PC-3 (cell line): ENCODE measurements around the gene CPT1C. TPM values are rescaled to one million over a fixed set of nuclear protein-coding genes. Genes with fewer than 3 reads are reported as not detected.

ENCODE experiments used
- ATAC-seq: fragments of 200-7000 bp; cut with Tn5 transposase; 2 replicates; pipeline ENCODE4 v1.9.1; 2020; ENCODE audit warnings: mild to moderate bottlenecking, moderate library complexity
- BruUV-seq: library from RNA; stranded (reverse); fragments of 400-500 nt; replicated peaks from 2 replicates; lab custom pipeline; 2021; lab: Mats Ljungman, UMichigan
- CTCF ChIA-PET: fragments of 300-600 bp; sonication (Branson Sonifier 250); formaldehyde crosslinking; loops from one replicate; lab custom pipeline; 2022; ENCODE audit warnings: antibody characterized with exemption; lab: Charles Lee
- POLR2A ChIA-PET: fragments of 300-600 bp; sonication (Branson Sonifier 250); formaldehyde crosslinking; loops from one replicate; lab custom pipeline; 2022; ENCODE audit warnings: antibody characterized with exemption; ENCODE audit not compliant: unreplicated experiment; lab: Charles Lee
- DNase-seq: peaks from one replicate; pipeline ENCODE4 v3.0.0-alpha.2; 2015
- H2AFZ ChIP-seq: fragments of 300-600 bp; sonication (generic); 2 replicates; pipeline ENCODE4 v1.6.0; 2016; ENCODE audit warnings: antibody characterized with exemption, low read length
- H3F3A ChIP-seq: fragments of 300-600 bp; sonication (generic); one replicate; pipeline ENCODE4 v1.6.0; 2017; ENCODE audit warnings: antibody characterized with exemption, low read length, control low read depth, mild to moderate bottlenecking; ENCODE audit not compliant: unreplicated experiment
- H3K27ac ChIP-seq: fragments of 300-600 bp; sonication (generic); 2 replicates; pipeline ENCODE4 v1.5.1; 2016; ENCODE audit warnings: mild to moderate bottlenecking, low read length
- H3K27me3 ChIP-seq: fragments of 300-600 bp; sonication (generic); 2 replicates; pipeline ENCODE4 v1.6.1; 2016; ENCODE audit warnings: low read length, mixed read lengths
- H3K36me3 ChIP-seq: fragments of 300-600 bp; sonication (generic); 2 replicates; pipeline ENCODE4 v1.6.1; 2016; ENCODE audit warnings: low read depth, mixed run types, low read length, mixed read lengths
- H3K4me1 ChIP-seq: fragments of 300-600 bp; sonication (generic); 2 replicates; pipeline ENCODE4 v1.5.1; 2016; ENCODE audit warnings: low read length; ENCODE audit not compliant: insufficient read depth
- H3K4me2 ChIP-seq: fragments of 300-600 bp; sonication (generic); 2 replicates; pipeline ENCODE4 v1.6.0; 2016; ENCODE audit warnings: low read length
- H3K4me3 ChIP-seq: fragments of 300-600 bp; sonication (generic); 2 replicates; pipeline ENCODE4 v1.5.1; 2016; ENCODE audit warnings: mild to moderate bottlenecking, low read length, mixed read lengths
- H3K79me2 ChIP-seq: fragments of 300-600 bp; sonication (generic); 2 replicates; pipeline ENCODE4 v1.6.1; 2017; ENCODE audit warnings: low read length, mixed read lengths
- H3K9ac ChIP-seq: fragments of 300-600 bp; sonication (generic); 2 replicates; pipeline ENCODE4 v1.6.0; 2016; ENCODE audit warnings: mild to moderate bottlenecking, low read length
- H3K9me2 ChIP-seq: fragments of 300-600 bp; sonication (generic); replicated peaks from 2 replicates; pipeline ENCODE4 v1.6.1; 2016; ENCODE audit warnings: mixed run types, low read length, mixed read lengths
- H3K9me3 ChIP-seq: fragments of 300-600 bp; sonication (generic); 2 replicates; pipeline ENCODE4 v1.6.1; 2016; ENCODE audit warnings: low read length, mixed read lengths
- H4K20me1 ChIP-seq: fragments of 300-600 bp; sonication (generic); 2 replicates; pipeline ENCODE4 v1.6.1; 2016; ENCODE audit warnings: low read length, mixed read lengths
- EZH2 ChIP-seq: fragments of 300-600 bp; sonication (generic); IDR thresholded peaks from one replicate; pipeline ENCODE4 v1.6.1; 2017; ENCODE audit warnings: antibody characterized with exemption, mild to moderate bottlenecking, low read length; ENCODE audit not compliant: unreplicated experiment
- EZH2phosphoT487 ChIP-seq: fragments of 300-600 bp; sonication (generic); IDR thresholded peaks from 2 replicates; pipeline ENCODE4 v1.6.1; 2018; ENCODE audit warnings: mild to moderate bottlenecking, antibody characterized with exemption, low read length, borderline replicate concordance
- intact Hi-C: fragments of 100-400 bp; cut with micrococcal nuclease; formaldehyde crosslinking; loops from 2 replicates; pipeline ENCODE4 v1.9.0; 2023
- total RNA-seq: library from RNA; depleted of rRNA; stranded (reverse); fragments of >200 nt; gene quantifications from 2 replicates; pipeline ENCODE4 v1.2.3, GENCODE V29; 2014
- TF ChIP-seq, protein P1 (sequence below): fragments of 300-600 bp; sonication (generic); conservative IDR thresholded peaks from 2 replicates; pipeline ENCODE4 v1.5.1; 2017; ENCODE audit warnings: antibody characterized with exemption, low read depth, mild to moderate bottlenecking, low read length

The CPT1C gene
- total RNA-seq, 1 experiment from 2014 or later: 11.5 TPM

DNA sequence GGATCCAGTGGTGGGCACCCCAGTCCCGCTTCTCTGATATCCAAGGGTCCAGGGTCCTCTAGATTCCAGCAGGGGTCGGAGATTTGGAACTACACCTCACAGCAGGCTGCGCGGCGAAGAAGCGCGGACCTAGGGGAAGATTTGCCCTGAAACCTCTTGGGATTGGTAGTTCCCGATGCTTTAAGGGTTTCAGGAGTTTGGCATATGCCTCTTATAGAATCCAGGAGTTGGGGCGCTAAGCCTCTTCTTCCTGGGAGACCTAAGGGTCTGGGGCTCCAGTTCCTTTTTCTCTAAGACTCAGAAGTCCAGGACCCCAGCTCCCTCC lies 24.8 kb upstream of the CPT1C start:
- ChIA-PET POLR2A (interaction anchor here (0.9 kb wide), 1 partner anchor 26 kb away, joined by 7 read pairs; the partner anchor contains the start of gene RRAS), CTCF (no interaction called here)
- Histone ChIP-seq H3K27ac (no peak overlapping the region), H3K9me2 (no peaks in the 10 kb centered on the region), H3K4me2 (peak overlapping the region; percentile 98), H3F3A (no peaks in the 10 kb centered on the region), H3K27me3 (no peaks in the 10 kb centered on the region), H3K4me3 (peak overlapping the region; percentile 89), H3K79me2 (peaks cover 36% of the 10 kb centered on the region), H2AFZ (peak overlapping the region; percentile 88), H4K20me1 (peaks cover 3% of the 10 kb centered on the region; the same call in 1 of the 2 replicates), H3K9ac (peak overlapping the region; percentile 84), H3K9me3 (no peaks in the 10 kb centered on the region), H3K36me3 (peaks cover 13% of the 10 kb centered on the region), H3K4me1 (peaks cover 18% of the 10 kb centered on the region)
- no peak for DNase-seq
- TF ChIP-seq, protein P1, sequence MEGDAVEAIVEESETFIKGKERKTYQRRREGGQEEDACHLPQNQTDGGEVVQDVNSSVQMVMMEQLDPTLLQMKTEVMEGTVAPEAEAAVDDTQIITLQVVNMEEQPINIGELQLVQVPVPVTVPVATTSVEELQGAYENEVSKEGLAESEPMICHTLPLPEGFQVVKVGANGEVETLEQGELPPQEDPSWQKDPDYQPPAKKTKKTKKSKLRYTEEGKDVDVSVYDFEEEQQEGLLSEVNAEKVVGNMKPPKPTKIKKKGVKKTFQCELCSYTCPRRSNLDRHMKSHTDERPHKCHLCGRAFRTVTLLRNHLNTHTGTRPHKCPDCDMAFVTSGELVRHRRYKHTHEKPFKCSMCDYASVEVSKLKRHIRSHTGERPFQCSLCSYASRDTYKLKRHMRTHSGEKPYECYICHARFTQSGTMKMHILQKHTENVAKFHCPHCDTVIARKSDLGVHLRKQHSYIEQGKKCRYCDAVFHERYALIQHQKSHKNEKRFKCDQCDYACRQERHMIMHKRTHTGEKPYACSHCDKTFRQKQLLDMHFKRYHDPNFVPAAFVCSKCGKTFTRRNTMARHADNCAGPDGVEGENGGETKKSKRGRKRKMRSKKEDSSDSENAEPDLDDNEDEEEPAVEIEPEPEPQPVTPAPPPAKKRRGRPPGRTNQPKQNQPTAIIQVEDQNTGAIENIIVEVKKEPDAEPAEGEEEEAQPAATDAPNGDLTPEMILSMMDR: no peak
- no peak for TF ChIP-seq EZH2
- no peak for TF ChIP-seq EZH2phosphoT487
- intact Hi-C loops: no loop called here
- TSS peak; percentile 71 for BruUV-seq
- ATAC-seq: peak; percentile 10

DNA sequence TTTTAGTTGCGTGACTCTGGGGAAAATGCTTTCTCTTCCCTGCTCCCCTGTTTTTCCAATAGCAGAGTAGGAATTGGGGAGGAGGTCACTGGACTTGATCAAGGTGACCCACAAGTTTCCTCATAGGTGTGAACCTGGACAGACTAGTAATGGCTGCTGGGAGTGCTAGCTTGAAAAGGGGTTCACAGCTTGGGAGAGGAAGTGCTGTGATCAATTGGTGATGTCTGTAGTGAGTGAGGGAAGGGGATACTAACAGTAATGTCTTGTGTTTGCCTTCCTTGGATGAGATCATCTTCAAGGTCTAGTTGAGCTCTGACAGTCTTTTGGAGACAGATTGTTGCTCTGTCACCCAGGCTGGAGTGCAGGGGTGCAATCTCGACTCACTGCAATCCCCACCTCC lies 23.4 kb upstream of the CPT1C start:
- DNase-seq (no peak), ATAC-seq (no peak)
- Histone ChIP-seq H3K9me2 (no peaks in the 10 kb centered on the region), H3K4me2 (peak overlapping the region; percentile 98), H3K4me3 (peak overlapping the region; percentile 89), H3K27ac (no peak overlapping the region), H3K27me3 (no peaks in the 10 kb centered on the region), H3K79me2 (peaks cover 36% of the 10 kb centered on the region), H3F3A (no peaks in the 10 kb centered on the region), H3K4me1 (peaks cover 24% of the 10 kb centered on the region), H3K9ac (peak overlapping the region; percentile 84; the same call in 1 of the 2 replicates), H4K20me1 (peaks cover 3% of the 10 kb centered on the region; the same call in 1 of the 2 replicates), H3K36me3 (peaks cover 11% of the 10 kb centered on the region), H3K9me3 (no peaks in the 10 kb centered on the region), H2AFZ (no peak overlapping the region)
- CTCF ChIA-PET: no interaction called here
- BruUV-seq: no TSS peak
- intact Hi-C loops: no loop called here
- POLR2A ChIA-PET: interaction anchor here (1.1 kb wide), 1 partner anchor 25 kb away, joined by 5 read pairs; the partner anchor contains the start of gene SCAF1
- TF ChIP-seq EZH2phosphoT487 (no peak), EZH2 (no peak)
- TF ChIP-seq, protein P1: no peak

GRCh38 chr19:49669516-49669915 lies 21.4 kb upstream of the CPT1C start:
- Histone ChIP-seq H3F3A (no peaks in the 10 kb centered on the region), H3K9me2 (no peaks in the 10 kb centered on the region), H3K9me3 (no peaks in the 10 kb centered on the region), H3K4me1 (peaks cover 19% of the 10 kb centered on the region), H2AFZ (no peak overlapping the region), H4K20me1 (peaks cover 3% of the 10 kb centered on the region; the same call in 1 of the 2 replicates), H3K79me2 (peaks cover 31% of the 10 kb centered on the region), H3K27ac (no peak overlapping the region), H3K36me3 (peaks cover 11% of the 10 kb centered on the region), H3K9ac (no peak overlapping the region), H3K27me3 (no peaks in the 10 kb centered on the region), H3K4me2 (no peak overlapping the region), H3K4me3 (no peak overlapping the region)
- POLR2A ChIA-PET: no interaction called here
- CTCF ChIA-PET: no interaction called here
- intact Hi-C loops: no loop called here
- no peak for TF ChIP-seq EZH2
- TF ChIP-seq EZH2phosphoT487: no peak
- TF ChIP-seq, protein P1: no peak
- ATAC-seq: no peak
- no TSS peak for BruUV-seq
- no peak for DNase-seq
